ENCODE data around the gene PTPN7. TPM values are rescaled to one million over a fixed set of nuclear protein-coding genes. Genes with fewer than 3 reads are reported as not detected.

Gene PTPN7
- total and polyA plus RNA-seq, 8 donors: 0.23 to 2.9 (median 1.0) TPM

DNA sequence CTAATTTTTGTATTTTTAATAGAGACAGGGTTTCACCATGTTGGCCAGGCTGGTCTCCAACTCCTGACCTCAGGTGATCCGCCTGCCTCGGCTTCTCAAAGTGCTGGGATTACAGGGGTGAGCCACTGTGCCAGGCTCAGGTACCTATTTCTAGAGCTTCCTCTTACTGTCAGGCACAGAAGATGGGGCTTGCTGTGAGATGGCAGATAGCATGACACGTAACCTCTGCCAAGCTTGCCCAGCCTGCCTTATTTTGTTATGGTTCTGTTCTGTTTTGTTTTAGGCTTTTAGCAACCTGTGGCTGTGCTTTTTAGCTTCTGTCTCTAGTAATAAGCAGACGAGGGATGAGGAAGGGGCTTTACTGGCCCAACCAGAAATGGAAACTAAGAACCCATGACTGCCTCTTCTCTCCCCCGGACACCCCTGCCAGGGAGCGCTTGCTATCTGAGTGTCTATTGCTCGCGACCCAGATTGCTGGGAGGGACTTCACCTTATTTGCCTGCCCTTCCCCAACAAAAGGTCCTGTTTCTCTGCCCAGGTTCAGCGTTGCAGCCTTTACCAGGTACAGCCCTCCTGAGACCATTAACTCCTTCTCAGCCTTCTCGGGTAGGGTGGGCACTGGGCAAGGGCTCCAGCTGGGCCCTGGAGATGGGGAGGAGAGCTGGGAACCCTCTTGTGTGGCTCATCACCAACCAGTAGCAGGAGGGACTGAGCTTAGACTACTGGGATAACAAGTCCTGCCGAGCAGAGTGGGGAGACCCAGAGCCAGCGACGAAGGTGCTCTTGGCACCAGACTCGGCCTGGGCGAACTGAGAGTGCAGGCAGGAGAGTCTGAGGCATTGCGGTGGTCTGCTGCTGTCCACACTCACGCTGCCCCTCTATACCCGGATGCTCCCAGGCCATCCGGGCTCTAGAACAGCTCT lies 19.7 kb upstream of the PTPN7 start:
- TF ChIP-seq, protein P1, sequence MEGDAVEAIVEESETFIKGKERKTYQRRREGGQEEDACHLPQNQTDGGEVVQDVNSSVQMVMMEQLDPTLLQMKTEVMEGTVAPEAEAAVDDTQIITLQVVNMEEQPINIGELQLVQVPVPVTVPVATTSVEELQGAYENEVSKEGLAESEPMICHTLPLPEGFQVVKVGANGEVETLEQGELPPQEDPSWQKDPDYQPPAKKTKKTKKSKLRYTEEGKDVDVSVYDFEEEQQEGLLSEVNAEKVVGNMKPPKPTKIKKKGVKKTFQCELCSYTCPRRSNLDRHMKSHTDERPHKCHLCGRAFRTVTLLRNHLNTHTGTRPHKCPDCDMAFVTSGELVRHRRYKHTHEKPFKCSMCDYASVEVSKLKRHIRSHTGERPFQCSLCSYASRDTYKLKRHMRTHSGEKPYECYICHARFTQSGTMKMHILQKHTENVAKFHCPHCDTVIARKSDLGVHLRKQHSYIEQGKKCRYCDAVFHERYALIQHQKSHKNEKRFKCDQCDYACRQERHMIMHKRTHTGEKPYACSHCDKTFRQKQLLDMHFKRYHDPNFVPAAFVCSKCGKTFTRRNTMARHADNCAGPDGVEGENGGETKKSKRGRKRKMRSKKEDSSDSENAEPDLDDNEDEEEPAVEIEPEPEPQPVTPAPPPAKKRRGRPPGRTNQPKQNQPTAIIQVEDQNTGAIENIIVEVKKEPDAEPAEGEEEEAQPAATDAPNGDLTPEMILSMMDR (IDR thresholded peaks at IDR 0.05): no peak
- intact Hi-C loops (cut with DNase I): loop anchor here in 1 of 3 donors (10.0 kb wide), 1 partner anchor 545 kb away; no protein-coding TSS in a partner anchor
- DNase-seq (no peak), ATAC-seq (no peak), FAIRE-seq (no peak)
- Histone ChIP-seq H3K4me1 (no peaks in the 10 kb centered on the region), H3K27ac (no peak overlapping the region), H3K27me3 (no peaks in the 10 kb centered on the region), H3K9me3 (no peaks in the 10 kb centered on the region), H3K36me3 (no peaks in the 10 kb centered on the region), H3K4me3 (no peak overlapping the region)
- WGBS, 2 donors: 60 to 69% methylated on average over 19 of the region's 19 CpGs

DNA sequence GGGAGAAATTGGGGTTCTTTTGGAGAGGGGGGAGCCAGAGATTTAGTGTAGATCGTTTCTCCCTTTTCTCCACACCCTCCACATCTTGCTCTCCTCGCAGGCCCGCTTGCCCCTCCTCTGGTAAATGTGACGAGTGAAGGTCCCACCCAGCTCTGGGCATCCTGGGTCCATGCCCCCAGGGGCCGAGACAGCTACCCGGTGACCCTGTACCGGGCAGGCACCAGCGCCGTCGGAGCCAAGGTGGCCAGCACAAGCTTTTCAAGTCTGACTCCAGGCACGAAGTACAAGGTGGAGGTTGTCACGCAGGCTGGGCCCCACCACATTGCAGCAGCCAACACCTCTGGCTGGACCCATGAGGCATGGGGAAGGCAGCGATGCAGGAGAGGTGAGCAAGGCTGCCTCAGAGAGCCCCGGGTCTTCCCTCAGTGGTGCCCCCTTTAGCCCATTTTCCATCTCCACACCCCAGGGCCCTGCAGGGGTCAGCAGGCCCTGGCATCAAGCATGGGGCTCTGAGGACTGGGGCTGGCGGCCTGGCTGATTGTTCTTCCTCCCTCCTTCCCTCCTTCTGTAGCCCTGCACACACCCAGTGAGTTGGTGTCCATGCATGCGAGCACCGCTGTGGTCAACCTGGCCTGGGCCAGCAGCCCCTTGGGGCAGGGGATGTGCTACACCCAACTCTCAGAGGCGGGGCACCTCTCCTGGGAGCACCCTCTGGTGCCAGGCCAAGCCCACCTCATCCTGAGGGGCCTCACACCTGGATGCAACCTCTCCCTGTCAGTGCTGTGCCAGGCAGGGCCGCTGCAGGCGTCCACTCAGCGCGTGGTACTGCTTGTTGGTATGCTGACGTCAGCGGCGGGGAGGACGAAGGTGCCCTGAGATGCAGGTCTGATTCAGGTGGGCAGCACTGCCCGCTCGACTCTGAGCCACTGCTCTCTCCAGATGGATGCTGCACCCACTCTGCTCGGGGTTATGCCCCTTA lies 16.8 kb upstream of the PTPN7 start:
- 78 to 85% methylated on average over 28 to 29 of the region's 29 CpGs for WGBS, 2 donors
- no peak overlapping the region for H3K27ac ChIP-seq
- intact Hi-C loops (cut with DNase I): no loop called here
- H3K9me3 ChIP-seq: no peaks in the 10 kb centered on the region
- no peak for ATAC-seq
- no peak for FAIRE-seq
- H3K27me3 ChIP-seq: no peaks in the 10 kb centered on the region
- no peaks in the 10 kb centered on the region for H3K4me1 ChIP-seq
- peak in 1 of 6 donors; percentile 62 for DNase-seq
- H3K36me3 ChIP-seq: no peaks in the 10 kb centered on the region
- TF ChIP-seq, protein P1 (IDR thresholded peaks at IDR 0.05): no peak
- H3K4me3 ChIP-seq: no peak overlapping the region

DNA sequence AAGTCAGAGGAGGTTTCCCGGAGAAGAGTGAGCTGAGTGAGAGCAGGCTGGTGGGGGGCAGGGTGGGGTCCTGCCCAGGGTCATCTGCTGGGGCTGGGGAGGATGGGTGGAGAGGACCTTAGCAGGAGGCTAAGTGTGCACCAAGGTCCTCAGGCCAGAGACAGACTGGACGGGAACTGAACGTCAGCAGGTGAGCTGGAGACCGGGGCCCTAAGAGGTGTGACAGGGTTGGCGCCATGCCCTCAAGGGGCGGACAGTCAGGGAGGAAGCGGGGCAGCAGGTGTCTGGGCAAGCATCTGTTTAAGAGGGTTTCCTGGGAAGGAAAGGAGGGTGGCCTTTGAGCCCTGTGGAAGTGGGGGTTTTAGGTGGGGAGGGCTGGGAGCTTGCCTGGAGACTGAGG lies 13.6 kb upstream of the PTPN7 start:
- no peaks in the 10 kb centered on the region for H3K36me3 ChIP-seq
- no peak for FAIRE-seq
- peak in 1 of 6 donors; percentile 57 for DNase-seq
- no peaks in the 10 kb centered on the region for H3K4me1 ChIP-seq
- H3K4me3 ChIP-seq: no peak overlapping the region
- no peaks in the 10 kb centered on the region for H3K27me3 ChIP-seq
- H3K9me3 ChIP-seq: no peaks in the 10 kb centered on the region
- ATAC-seq: no peak
- no peak overlapping the region for H3K27ac ChIP-seq
- TF ChIP-seq, protein P1 (IDR thresholded peaks at IDR 0.05): no peak
- intact Hi-C loops (cut with DNase I): no loop called here
- WGBS, 2 donors: 82 to 90% methylated on average over 7 of the region's 7 CpGs

DNA sequence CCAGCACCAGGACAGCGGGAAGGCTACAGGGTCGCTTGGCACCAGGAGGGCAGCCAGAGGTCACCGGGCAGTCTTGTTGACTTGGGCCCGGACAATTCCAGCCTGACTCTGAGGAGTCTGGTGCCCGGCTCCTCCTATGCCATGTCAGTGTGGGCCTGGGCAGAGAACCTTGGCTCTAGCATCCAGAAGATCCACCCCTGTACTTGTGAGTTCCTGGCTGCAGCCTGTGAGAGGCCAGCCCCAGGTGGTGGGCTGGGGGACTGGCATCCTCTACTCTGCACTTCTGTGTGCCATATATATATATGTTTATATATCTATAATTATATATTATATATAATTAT lies 11.6 kb upstream of the PTPN7 start:
- ATAC-seq (peak in 2 of 4 donors; percentile 8 to 15), DNase-seq (peak in 1 of 6 donors; percentile 44), FAIRE-seq (no peak)
- 93 to 96% methylated on average over 5 of the region's 5 CpGs for WGBS, 2 donors
- TF ChIP-seq, protein P1 (IDR thresholded peaks at IDR 0.05): no peak
- no peaks in the 10 kb centered on the region for H3K36me3 ChIP-seq
- no peak overlapping the region for H3K4me3 ChIP-seq
- no peaks in the 10 kb centered on the region for H3K4me1 ChIP-seq
- H3K27ac ChIP-seq: no peak overlapping the region
- H3K27me3 ChIP-seq: no peaks in the 10 kb centered on the region
- intact Hi-C loops (cut with DNase I): no loop called here
- no peaks in the 10 kb centered on the region for H3K9me3 ChIP-seq

All from pancreas (tissue), 10 donors.